Measurements from ENCODE around the gene RNF212. TPM values are rescaled to one million over a fixed set of nuclear protein-coding genes. Genes with fewer than 3 reads are reported as not detected.
"Not testable (repeated sequence)": the region's sequence is repeated elsewhere in the genome, so short reads cannot be mapped to it uniquely, and the experiment has no call there.

RNF212 gene
- total and polyA plus RNA-seq, 8 donors = 7.2 to 13.6 (median 10.0) TPM

DNA sequence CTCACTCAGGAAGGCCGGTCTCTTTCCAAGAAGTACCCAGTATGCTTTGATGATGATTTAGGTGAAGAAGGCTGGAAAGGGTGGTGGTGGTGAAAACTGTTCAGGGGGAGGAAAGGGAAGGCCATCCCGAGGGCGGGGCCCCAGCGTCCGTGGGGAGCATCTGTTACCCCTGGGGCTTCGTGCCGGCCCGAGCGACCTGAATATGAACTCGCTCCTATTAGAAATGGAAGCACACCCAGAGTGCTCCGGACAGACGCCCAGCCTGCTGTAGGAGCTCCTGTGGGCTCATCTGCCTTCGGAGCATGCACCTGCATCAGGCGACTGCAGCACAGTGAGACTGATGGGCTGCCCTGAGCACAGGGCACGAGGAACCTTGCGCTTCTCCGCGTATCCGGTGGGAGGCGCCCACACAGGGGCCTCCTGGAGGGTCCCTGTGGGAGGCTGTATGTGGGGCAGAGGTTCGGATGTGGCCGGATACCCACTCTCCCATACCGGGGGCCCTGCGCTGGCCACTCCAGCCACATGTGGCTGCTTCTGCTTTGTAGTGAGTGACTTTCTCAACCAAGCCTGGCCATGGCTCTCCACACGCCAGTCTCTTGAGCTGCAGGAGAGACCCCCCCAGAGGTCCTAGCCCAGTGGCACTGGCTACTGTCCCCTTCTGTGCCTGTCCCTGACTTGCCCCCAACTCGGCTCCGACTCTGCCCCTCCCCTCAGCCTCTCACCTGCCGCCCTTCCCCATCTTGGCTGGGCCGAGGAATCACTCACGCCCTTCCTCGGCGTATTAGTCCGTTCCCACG, 65.2 kb downstream of the RNF212 start:
- H3K36me3 ChIP-seq = no peaks in the 10 kb centered on the region
- H3K27me3 ChIP-seq = peaks cover 0 to 76% of the 10 kb centered on the region in 2 donors
- peaks cover 27 to 35% of the 10 kb centered on the region in 2 donors for H3K4me1 ChIP-seq
- no peak overlapping the region for H3K27ac ChIP-seq
- H3K4me3 ChIP-seq = no peak overlapping the region
- TF ChIP-seq, protein P1, sequence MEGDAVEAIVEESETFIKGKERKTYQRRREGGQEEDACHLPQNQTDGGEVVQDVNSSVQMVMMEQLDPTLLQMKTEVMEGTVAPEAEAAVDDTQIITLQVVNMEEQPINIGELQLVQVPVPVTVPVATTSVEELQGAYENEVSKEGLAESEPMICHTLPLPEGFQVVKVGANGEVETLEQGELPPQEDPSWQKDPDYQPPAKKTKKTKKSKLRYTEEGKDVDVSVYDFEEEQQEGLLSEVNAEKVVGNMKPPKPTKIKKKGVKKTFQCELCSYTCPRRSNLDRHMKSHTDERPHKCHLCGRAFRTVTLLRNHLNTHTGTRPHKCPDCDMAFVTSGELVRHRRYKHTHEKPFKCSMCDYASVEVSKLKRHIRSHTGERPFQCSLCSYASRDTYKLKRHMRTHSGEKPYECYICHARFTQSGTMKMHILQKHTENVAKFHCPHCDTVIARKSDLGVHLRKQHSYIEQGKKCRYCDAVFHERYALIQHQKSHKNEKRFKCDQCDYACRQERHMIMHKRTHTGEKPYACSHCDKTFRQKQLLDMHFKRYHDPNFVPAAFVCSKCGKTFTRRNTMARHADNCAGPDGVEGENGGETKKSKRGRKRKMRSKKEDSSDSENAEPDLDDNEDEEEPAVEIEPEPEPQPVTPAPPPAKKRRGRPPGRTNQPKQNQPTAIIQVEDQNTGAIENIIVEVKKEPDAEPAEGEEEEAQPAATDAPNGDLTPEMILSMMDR (IDR thresholded peaks at IDR 0.05) = no peak
- H3K9me3 ChIP-seq = no peaks in the 10 kb centered on the region
- intact Hi-C loops (cut with DNase I) = no loop called here
- ATAC-seq (no peak), DNase-seq (peak in 2 of 4 donors; percentile 34 to 72)

DNA sequence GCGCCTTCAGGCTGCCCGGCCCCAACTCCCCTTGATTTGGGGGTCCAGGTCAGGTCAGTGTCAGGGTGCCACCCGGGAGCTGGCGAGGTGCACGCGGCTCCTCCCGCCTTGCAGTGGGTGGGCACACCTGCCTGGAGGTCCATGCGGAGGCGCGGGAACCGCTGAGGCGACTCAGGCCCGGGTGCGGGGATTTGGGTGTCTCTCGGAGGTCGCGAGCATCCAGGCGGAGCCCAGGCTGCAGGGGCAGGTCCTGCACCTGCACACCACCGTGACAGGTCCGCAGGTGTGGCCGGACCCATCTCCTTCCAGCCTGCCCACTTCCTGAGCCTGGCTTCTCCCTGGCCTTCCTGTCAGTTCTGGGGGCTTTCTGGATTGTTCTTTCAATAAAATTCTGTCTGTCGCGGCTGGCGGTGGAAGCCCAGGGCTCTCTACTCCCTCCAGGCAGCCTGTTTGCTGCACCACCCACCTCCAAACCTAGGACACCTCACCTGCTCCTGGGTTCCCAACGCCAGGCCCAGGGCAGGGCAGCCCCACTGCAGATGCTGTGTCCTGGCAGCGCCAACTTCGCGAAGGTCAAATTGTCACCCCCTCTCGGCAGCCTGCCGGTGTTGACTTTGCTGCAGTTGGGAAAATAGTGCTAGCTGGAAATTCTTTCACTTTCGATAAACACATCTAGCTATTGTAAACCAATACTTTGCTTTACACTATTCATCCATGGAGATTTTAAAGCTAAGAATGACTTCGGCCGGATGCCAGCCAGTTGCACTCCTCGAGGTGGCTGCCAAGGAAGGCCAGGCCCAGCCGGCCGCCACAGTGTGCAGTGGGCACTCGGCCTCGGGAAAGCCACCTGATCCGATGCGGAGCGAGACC, 66.0 kb downstream of the RNF212 start:
- ATAC-seq = no peak
- peak in 2 of 4 donors; percentile 33 to 81 for DNase-seq

DNA sequence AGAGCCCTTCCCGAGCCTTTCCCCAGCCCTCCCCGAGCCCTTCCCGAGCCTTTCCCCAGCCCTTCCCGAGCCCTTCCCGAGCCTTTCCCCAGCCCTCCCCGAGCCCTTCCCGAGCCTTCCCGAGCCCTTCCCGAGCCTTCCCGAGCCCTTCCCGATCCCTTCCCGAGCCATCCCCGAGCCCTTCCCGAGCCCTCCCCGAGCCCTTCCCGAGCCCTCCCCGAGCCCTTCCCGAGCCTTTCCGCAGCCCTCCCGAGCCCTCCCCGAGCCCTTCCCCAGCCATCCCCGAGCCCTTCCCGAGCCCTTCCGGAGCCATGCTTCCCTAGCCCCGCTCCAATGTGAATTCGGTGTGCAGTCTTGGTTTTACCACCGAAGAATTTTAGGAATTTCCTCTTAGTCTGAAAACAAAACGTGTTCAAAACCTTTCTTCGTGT, 66.8 kb downstream of the RNF212 start:
- Histone ChIP-seq H3K4me3 (peak overlapping the region in 1 of 2 donors; percentile 8), H3K4me1 (peaks cover 27 to 35% of the 10 kb centered on the region in 2 donors), H3K27me3 (peaks cover 0 to 67% of the 10 kb centered on the region in 2 donors)
- DNase-seq = peak; percentile 48 to 84 (median 57)
- peak; percentile 22 for ATAC-seq
- H3K9me3 ChIP-seq; H3K36me3 ChIP-seq; intact Hi-C loops (cut with DNase I); H3K27ac ChIP-seq: not testable (repeated sequence)

More for the DNA sequence above, 66.0 kb downstream of the RNF212 start:
- no peaks in the 10 kb centered on the region for H3K36me3 ChIP-seq
- TF ChIP-seq, protein P1 (IDR thresholded peaks at IDR 0.05) = no peak
- H3K27me3 ChIP-seq = peaks cover 0 to 69% of the 10 kb centered on the region in 2 donors
- peak overlapping the region in 1 of 2 donors; percentile 8 for H3K4me3 ChIP-seq
- no peak overlapping the region for H3K27ac ChIP-seq
- H3K9me3 ChIP-seq = no peaks in the 10 kb centered on the region
- intact Hi-C loops (cut with DNase I) = no loop called here
- H3K4me1 ChIP-seq = peaks cover 27 to 31% of the 10 kb centered on the region in 2 donors

DNA sequence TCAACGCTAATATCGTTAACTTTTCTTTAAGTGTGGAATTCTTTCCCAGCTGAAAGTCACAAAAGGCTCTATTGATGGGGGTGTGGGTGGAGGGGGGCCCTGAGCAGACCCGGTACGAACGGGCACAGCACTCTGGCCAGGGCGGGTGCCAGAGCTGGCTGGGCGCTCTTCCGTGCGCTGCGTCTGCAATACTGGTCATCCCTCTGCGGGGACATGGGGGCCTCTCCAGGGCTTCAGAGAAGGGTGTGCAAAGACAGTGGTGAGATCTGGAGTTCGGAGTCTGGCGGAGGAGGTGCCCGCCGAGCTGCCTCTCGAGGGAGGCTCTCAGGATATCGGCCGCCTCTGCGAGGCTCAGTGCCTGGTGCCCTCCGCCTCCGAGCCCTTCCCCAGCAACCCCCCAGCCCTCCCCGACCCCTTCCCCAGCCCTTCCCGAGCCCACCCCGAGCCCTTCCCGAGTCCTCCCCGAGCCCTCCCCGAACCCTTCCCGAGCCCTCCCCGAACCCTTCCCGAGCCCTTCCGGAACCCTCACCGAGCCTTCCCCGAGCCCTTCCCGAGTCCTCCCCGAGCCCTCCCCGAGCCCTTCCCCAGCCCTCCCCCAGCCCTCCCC, 67.7 kb downstream of the RNF212 start:
- Histone ChIP-seq H3K4me3 (no peak overlapping the region), H3K9me3 (no peaks in the 10 kb centered on the region), H3K27me3 (peaks cover 0 to 70% of the 10 kb centered on the region in 2 donors), H3K4me1 (peaks cover 27 to 38% of the 10 kb centered on the region in 2 donors), H3K27ac (no peak overlapping the region), H3K36me3 (no peaks in the 10 kb centered on the region)
- ATAC-seq = no peak
- intact Hi-C loops (cut with DNase I) = no loop called here
- TF ChIP-seq, protein P1 (IDR thresholded peaks at IDR 0.05) = no peak
- DNase-seq = peak in 2 of 4 donors; percentile 30 to 70

DNA sequence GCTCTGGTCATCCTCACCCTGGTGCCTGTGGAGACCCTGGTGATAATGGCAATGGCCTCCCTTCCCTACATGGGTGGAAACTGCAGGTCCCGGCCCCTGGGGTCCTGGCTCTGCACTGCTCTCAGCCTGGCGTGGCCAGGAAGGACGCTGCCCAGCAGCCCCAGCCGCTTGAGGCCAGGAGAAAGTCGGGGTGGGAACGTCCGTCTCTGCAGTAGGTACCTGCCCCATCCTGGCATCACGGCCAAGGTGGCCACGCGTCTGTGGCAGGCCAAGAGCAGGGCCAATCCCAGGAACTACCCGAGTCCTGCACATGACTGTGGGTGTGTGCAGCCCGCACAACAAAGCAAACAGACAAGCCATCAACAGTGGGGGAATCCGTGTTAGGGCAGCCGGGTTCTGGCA, 68.2 kb downstream of the RNF212 start:
- intact Hi-C loops (cut with DNase I) = no loop called here
- Histone ChIP-seq H3K9me3 (no peaks in the 10 kb centered on the region), H3K27me3 (peaks cover 0 to 68% of the 10 kb centered on the region in 2 donors), H3K36me3 (no peaks in the 10 kb centered on the region), H3K4me1 (peaks cover 27 to 38% of the 10 kb centered on the region in 2 donors), H3K4me3 (no peak overlapping the region), H3K27ac (no peak overlapping the region)
- ATAC-seq = no peak
- peak in 2 of 4 donors; percentile 32 to 76 for DNase-seq
- TF ChIP-seq, protein P1 (IDR thresholded peaks at IDR 0.05) = no peak
